BLaER1 treated with 17β-estradiol and CSF1 and Interleukin-3, amounts not matched to agents 10 nM and 100 nM (cell line): ENCODE measurements around the gene TYSND1.

ENCODE experiments used
- H3K27ac ChIP-seq, 11 experiments: shearing (Covaris generic); formaldehyde crosslinking; 2 replicates each; pipeline ENCODE4 v1.8.1; 2022
- H3K27me3 ChIP-seq, 11 experiments: shearing (Covaris generic); formaldehyde crosslinking; 2 replicates each; pipeline ENCODE4 v1.8.1; 2022
- H3K36me3 ChIP-seq, 11 experiments: shearing (Covaris generic); formaldehyde crosslinking; 2 replicates each; pipeline ENCODE4 v1.8.1; 2022
- H3K4me1 ChIP-seq, 10 experiments: shearing (Covaris generic); formaldehyde crosslinking; 2 replicates each; pipeline ENCODE4 v1.8.1; 2022
- H3K4me2 ChIP-seq, 11 experiments: shearing (Covaris generic); formaldehyde crosslinking; 2 replicates each; pipeline ENCODE4 v1.8.1; 2022
- H3K4me3 ChIP-seq, 10 experiments: shearing (Covaris generic); formaldehyde crosslinking; 2 replicates each; pipeline ENCODE4 v1.8.1; 2022
- H3K9ac ChIP-seq, 11 experiments: shearing (Covaris generic); formaldehyde crosslinking; 2 replicates each; pipeline ENCODE4 v1.8.1; 2022
- H3K9me3 ChIP-seq, 11 experiments: shearing (Covaris generic); formaldehyde crosslinking; replicated peaks in 1 of 11; 2 replicates each; pipeline ENCODE4 v1.8.1; 2022
- H4K20me1 ChIP-seq, 11 experiments: shearing (Covaris generic); formaldehyde crosslinking; 2 replicates each; pipeline ENCODE4 v1.8.1; 2022
- Cebpa-rat ChIP-seq, 11 experiments: shearing (Covaris generic); IDR thresholded peaks; 2 replicates each; pipeline ENCODE4 v1.8.1; 2022

The TYSND1 gene

GRCh38 chr10:70169649-70170364 lies 23.3 kb upstream of the TYSND1 start:
- H4K20me1 ChIP-seq, result peaks cover 49 to 53% (median 51%) of the 10 kb centered on the region in 11 experiments
- peak overlapping the region; percentile 86 to 99 (median 94) for H3K4me2 ChIP-seq
- peaks cover 19 to 36% (median 31%) of the 10 kb centered on the region in 11 experiments; a peak in 20 of 22 replicates for H3K36me3 ChIP-seq
- TF ChIP-seq Cebpa-rat (IDR thresholded peaks at IDR 0.05), result no peak
- no peaks in the 10 kb centered on the region for H3K9me3 ChIP-seq
- H3K4me3 ChIP-seq, result peak overlapping the region; percentile 75 to 98 (median 94)
- H3K4me1 ChIP-seq, result peaks cover 58 to 65% (median 61%) of the 10 kb centered on the region in 10 experiments
- H3K27me3 ChIP-seq, result no peaks in the 10 kb centered on the region
- H3K9ac ChIP-seq, result peak overlapping the region; percentile 85 to 96 (median 93)
- peak overlapping the region; percentile 80 to 94 (median 90) for H3K27ac ChIP-seq

DNA sequence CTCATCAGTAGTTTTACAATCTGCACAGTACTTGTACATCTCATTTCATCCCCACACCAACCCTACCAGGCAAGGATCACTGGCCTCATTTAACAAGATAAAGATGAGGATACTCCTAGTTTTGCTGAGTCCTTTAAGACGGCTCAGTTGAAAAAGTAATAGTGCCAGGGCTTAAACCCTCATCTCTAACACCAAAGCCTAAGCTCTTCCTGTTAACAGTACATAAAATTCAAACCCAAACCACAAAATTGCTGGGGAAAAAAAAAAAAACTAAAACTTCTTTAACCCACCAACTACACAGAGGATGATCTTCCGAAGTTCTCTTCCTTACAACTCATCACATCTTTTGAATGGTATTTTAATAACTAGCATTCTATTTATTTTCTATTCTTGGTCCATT lies 22.5 kb upstream of the TYSND1 start:
- H3K36me3 ChIP-seq, result peaks cover 19 to 36% (median 31%) of the 10 kb centered on the region in 11 experiments; a peak in 20 of 22 replicates
- H3K4me1 ChIP-seq, result peaks cover 61 to 69% (median 64%) of the 10 kb centered on the region in 10 experiments
- peaks cover 54 to 61% (median 59%) of the 10 kb centered on the region in 11 experiments for H4K20me1 ChIP-seq
- peak overlapping the region; percentile 86 to 99 (median 94) for H3K4me2 ChIP-seq
- H3K9me3 ChIP-seq, result no peaks in the 10 kb centered on the region
- no peak for TF ChIP-seq Cebpa-rat (IDR thresholded peaks at IDR 0.05)
- H3K27ac ChIP-seq, result peak overlapping the region in 7 of 11 experiments; percentile 88 to 93 (median 91); a peak in 9 of 22 replicates
- H3K27me3 ChIP-seq, result no peaks in the 10 kb centered on the region
- peak overlapping the region; percentile 75 to 98 (median 94) for H3K4me3 ChIP-seq
- H3K9ac ChIP-seq, result peak overlapping the region; percentile 85 to 96 (median 93)

GRCh38 chr10:70167246-70167645 lies 20.7 kb upstream of the TYSND1 start:
- peak overlapping the region; percentile 86 to 99 (median 94); a peak in 21 of 22 replicates for H3K4me2 ChIP-seq

DNA sequence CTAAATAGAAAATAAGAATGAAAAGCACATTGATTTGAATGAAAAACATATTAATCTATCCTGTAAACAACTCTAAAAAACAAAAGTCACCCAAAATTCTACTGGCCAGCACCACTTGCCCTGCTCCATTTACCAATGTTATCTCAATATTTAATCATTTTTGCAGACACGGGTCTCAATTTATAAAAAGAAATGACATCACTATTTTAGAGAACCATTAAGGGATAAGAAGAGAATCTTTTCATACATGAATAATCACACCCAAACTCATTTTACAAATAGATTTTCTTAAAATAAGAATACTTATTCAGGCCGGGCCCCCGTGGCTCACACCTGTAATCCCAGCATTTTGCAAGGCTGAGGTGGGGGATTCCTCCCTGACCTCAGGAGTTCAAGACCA lies 19.9 kb upstream of the TYSND1 start:
- TF ChIP-seq Cebpa-rat (IDR thresholded peaks at IDR 0.05), result no peak
- no peak overlapping the region for H3K4me3 ChIP-seq
- H3K27me3 ChIP-seq, result no peaks in the 10 kb centered on the region
- peak overlapping the region; percentile 86 to 99 (median 94); a peak in 21 of 22 replicates for H3K4me2 ChIP-seq
- H3K36me3 ChIP-seq, result peaks cover 27 to 49% (median 42%) of the 10 kb centered on the region in 11 experiments
- H3K9me3 ChIP-seq, result no peaks in the 10 kb centered on the region
- peak overlapping the region in 2 of 11 experiments; percentile 23 to 43; a peak in 3 of 22 replicates for H3K27ac ChIP-seq
- peak overlapping the region in 1 of 11 experiments; percentile 31; a peak in 2 of 22 replicates for H3K9ac ChIP-seq
- H3K4me1 ChIP-seq, result peaks cover 79 to 87% (median 84%) of the 10 kb centered on the region in 10 experiments
- H4K20me1 ChIP-seq, result peaks cover 72 to 85% (median 83%) of the 10 kb centered on the region in 11 experiments

More at GRCh38 chr10:70167246-70167645, 20.7 kb upstream of the TYSND1 start:
- 0 out of 22 replicates have a peak overlapping the region, but pooled peaks of 2 of the 11 experiments have one; percentile 17 to 19 for H3K27ac ChIP-seq
- no peak for TF ChIP-seq Cebpa-rat (IDR thresholded peaks at IDR 0.05)
- H3K9ac ChIP-seq, result peak overlapping the region in 3 of 11 experiments; percentile 5 to 24 (median 14); a peak in 4 of 22 replicates
- peaks cover 73 to 81% (median 77%) of the 10 kb centered on the region in 10 experiments for H3K4me1 ChIP-seq
- no peaks in the 10 kb centered on the region for H3K9me3 ChIP-seq
- peaks cover 19 to 42% (median 35%) of the 10 kb centered on the region in 11 experiments; a peak in 20 of 22 replicates for H3K36me3 ChIP-seq
- H4K20me1 ChIP-seq, result peaks cover 65 to 77% (median 75%) of the 10 kb centered on the region in 11 experiments
- no peak overlapping the region for H3K4me3 ChIP-seq
- no peaks in the 10 kb centered on the region for H3K27me3 ChIP-seq

DNA sequence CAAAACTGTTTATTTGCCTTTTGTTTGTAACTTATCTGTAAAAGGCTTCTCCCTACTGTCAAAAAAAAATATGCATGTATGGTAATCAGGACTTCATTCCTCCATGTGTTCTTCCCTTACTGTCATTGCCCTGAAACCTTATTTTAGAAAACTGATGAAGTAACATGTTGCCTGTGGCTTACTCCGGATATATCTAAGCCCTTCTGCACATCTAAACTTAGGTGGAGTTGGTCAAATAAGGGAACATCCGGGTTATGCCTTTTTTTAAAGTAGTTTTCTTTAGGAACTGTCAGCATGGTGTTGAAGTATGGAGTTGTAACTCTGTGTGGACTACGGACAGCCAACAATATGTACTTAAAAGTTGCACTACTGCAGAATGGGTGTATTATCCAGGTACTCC lies 17.7 kb upstream of the TYSND1 start:
- Histone ChIP-seq H3K9ac (peak overlapping the region; percentile 12 to 66 (median 43); a peak in 16 of 22 replicates), H3K4me1 (peaks cover 73 to 82% (median 80%) of the 10 kb centered on the region in 10 experiments), H3K27ac (peak overlapping the region in 9 of 11 experiments; percentile 45 to 78 (median 68); a peak in 18 of 22 replicates), H4K20me1 (peaks cover 70 to 99% (median 95%) of the 10 kb centered on the region in 11 experiments), H3K9me3 (no peaks in the 10 kb centered on the region), H3K4me2 (peak overlapping the region; percentile 80 to 99 (median 92)), H3K36me3 (peaks cover 49 to 72% (median 63%) of the 10 kb centered on the region in 11 experiments), H3K4me3 (peak overlapping the region in 8 of 10 experiments; percentile 20 to 53 (median 30); a peak in 11 of 20 replicates), H3K27me3 (no peaks in the 10 kb centered on the region)
- TF ChIP-seq Cebpa-rat (IDR thresholded peaks at IDR 0.05), result no peak

GRCh38 chr10:70163448-70163847 lies 16.9 kb upstream of the TYSND1 start:
- Histone ChIP-seq H3K9me3 (no peaks in the 10 kb centered on the region), H3K9ac (peak overlapping the region in 9 of 11 experiments; percentile 4 to 66 (median 43); a peak in 12 of 22 replicates), H3K4me1 (peaks cover 66 to 75% (median 72%) of the 10 kb centered on the region in 10 experiments), H3K27ac (peak overlapping the region in 9 of 11 experiments; percentile 45 to 78 (median 68); a peak in 17 of 22 replicates), H3K4me2 (peak overlapping the region; percentile 80 to 99 (median 92)), H3K4me3 (peak overlapping the region in 5 of 10 experiments; percentile 13 to 51 (median 26); a peak in 6 of 20 replicates), H4K20me1 (peaks cover 64 to 98% (median 91%) of the 10 kb centered on the region in 11 experiments), H3K27me3 (no peaks in the 10 kb centered on the region), H3K36me3 (peaks cover 56 to 77% (median 68%) of the 10 kb centered on the region in 11 experiments)
- TF ChIP-seq Cebpa-rat (IDR thresholded peaks at IDR 0.05), result no peak

GRCh38 chr10:70162892-70163201 lies 16.3 kb upstream of the TYSND1 start:
- Histone ChIP-seq H3K4me2 (peak overlapping the region; percentile 80 to 99 (median 92)), H3K27ac (peak overlapping the region in 9 of 11 experiments; percentile 45 to 78 (median 68); a peak in 17 of 22 replicates), H3K9me3 (no peaks in the 10 kb centered on the region), H3K9ac (peak overlapping the region in 9 of 11 experiments; percentile 4 to 66 (median 33); a peak in 12 of 22 replicates), H3K36me3 (peaks cover 62 to 79% (median 69%) of the 10 kb centered on the region in 11 experiments), H3K27me3 (no peaks in the 10 kb centered on the region), H3K4me1 (peaks cover 60 to 69% (median 66%) of the 10 kb centered on the region in 10 experiments), H3K4me3 (peak overlapping the region in 3 of 10 experiments; percentile 13 to 51 (median 17); a peak in 5 of 20 replicates), H4K20me1 (peaks cover 64 to 98% (median 91%) of the 10 kb centered on the region in 11 experiments)
- TF ChIP-seq Cebpa-rat (IDR thresholded peaks at IDR 0.05), result no peak

DNA sequence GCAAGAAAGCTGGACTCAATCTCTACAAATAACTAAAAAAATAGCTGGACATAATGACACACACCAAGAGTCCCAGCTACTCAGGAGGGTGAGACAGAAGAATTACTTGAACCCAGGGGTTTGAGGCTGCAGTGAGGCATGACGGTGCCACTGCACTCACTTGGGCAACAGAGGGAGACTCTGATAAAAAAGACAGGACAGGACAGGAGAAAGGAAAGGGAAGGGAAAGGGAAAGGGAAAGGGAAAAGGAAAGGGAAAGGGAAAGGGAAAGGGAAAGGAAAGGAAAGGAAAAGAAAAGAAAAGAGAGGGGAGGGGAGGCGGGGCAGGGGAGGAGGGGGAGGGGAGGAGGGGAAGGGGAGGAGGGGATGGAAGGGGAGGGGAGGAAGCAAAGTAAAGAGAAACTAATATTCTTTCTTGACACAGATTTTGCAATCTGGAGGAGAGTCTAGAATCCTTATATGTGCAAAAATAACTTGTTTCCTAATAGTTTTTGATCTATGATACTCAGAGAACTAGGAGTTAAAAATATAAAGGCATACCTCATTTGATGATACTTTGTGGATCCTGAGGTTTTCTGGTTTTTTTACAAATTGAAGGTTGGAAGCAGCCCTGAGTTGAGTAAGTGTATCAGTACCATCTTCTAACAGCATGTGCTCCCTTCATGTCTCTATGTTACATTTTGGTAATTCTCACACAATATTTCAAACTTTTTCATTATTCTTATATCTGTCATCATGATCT lies 15.8 kb upstream of the TYSND1 start:
- no peaks in the 10 kb centered on the region for H3K9me3 ChIP-seq
- peak overlapping the region; percentile 80 to 99 (median 92) for H3K4me2 ChIP-seq
- H3K27ac ChIP-seq, result peak overlapping the region in 9 of 11 experiments; percentile 45 to 78 (median 68); a peak in 17 of 22 replicates
- no peak for TF ChIP-seq Cebpa-rat (IDR thresholded peaks at IDR 0.05)
- peaks cover 54 to 63% (median 61%) of the 10 kb centered on the region in 10 experiments for H3K4me1 ChIP-seq
- H3K27me3 ChIP-seq, result no peaks in the 10 kb centered on the region
- H3K36me3 ChIP-seq, result peaks cover 64 to 81% (median 69%) of the 10 kb centered on the region in 11 experiments
- H3K9ac ChIP-seq, result peak overlapping the region in 8 of 11 experiments; percentile 5 to 66 (median 38); a peak in 11 of 22 replicates
- H3K4me3 ChIP-seq, result no peak overlapping the region; a peak in 2 of 20 replicates
- H4K20me1 ChIP-seq, result peaks cover 59 to 98% (median 88%) of the 10 kb centered on the region in 11 experiments
